HEK293 (cell line): ENCODE results near the gene VIPR2.

Source experiments
- CTCF ChIA-PET: fragments of 350-600 bp; formaldehyde crosslinking; extraction: SDS; loops from one replicate; lab custom pipeline; 2021; ENCODE audit warnings: antibody characterized with exemption; lab: Yijun Ruan, JAX
- POLR2A ChIA-PET: fragments of 300-600 bp; formaldehyde crosslinking; extraction: SDS; loops from one replicate; lab custom pipeline; 2020; ENCODE audit warnings: antibody characterized with exemption, inconsistent platforms; lab: Yijun Ruan, JAX
- H3K27ac ChIP-seq: fragments of 200-500 bp; sonication (Bioruptor generic); 2 replicates; pipeline ENCODE4 v1.5.1; 2014; ENCODE audit warnings: low read depth, low read length, control low read depth, inconsistent platforms; ENCODE audit errors: extremely low read depth
- H3K36me3 ChIP-seq, 2 experiments: fragments of 200-500 bp in 1 of 2; sonication (Bioruptor generic) in 1 of 2; 1 replicate in 1 of 2; 2 replicates in 1 of 2; pipeline ENCODE4 v1.5.1; 2014 to 2017; ENCODE audit warnings: inconsistent platforms in 2 of 2, low read length in 2 of 2; ENCODE audit not compliant: control insufficient read depth in 2 of 2, insufficient read depth in 1 of 2
- H3K4me1 ChIP-seq: fragments of 200-500 bp; sonication (Bioruptor generic); 2 replicates; pipeline ENCODE4 v1.5.1; 2014; ENCODE audit warnings: mild to moderate bottlenecking, low read length, inconsistent platforms; ENCODE audit not compliant: control insufficient read depth, insufficient read depth
- H3K4me3 ChIP-seq: 2 replicates; pipeline ENCODE4 v1.5.1; 2011; ENCODE audit warnings: low read depth, mild to moderate bottlenecking, control low read depth, low read length, moderate library complexity
- H3K9me3 ChIP-seq: fragments of 200-500 bp; sonication (Bioruptor generic); 2 replicates; pipeline ENCODE4 v1.5.1; 2014; ENCODE audit warnings: low read depth, low read length, inconsistent platforms; ENCODE audit not compliant: control insufficient read depth, insufficient read depth
- GLIS2 ChIP-seq: fragments of 450-650 bp; formaldehyde crosslinking; IDR thresholded peaks from 2 replicates; pipeline ENCODE4 v1.5.1; 2016; ENCODE audit warnings: missing biosample characterization, missing genetic modification characterization
- IKZF3 ChIP-seq: fragments of 450-650 bp; IDR thresholded peaks from 2 replicates; pipeline ENCODE4 v1.5.0; 2018; ENCODE audit warnings: missing biosample characterization, mild to moderate bottlenecking, missing genetic modification characterization, moderate library complexity
- INSM2 ChIP-seq: fragments of 450-650 bp; formaldehyde crosslinking; IDR thresholded peaks from 2 replicates; pipeline ENCODE4 v1.5.1; 2016; ENCODE audit warnings: missing biosample characterization, missing genetic modification characterization
- REPIN1 ChIP-seq: fragments of 450-650 bp; formaldehyde crosslinking; IDR thresholded peaks from 2 replicates; pipeline ENCODE4 v1.5.1; 2017; ENCODE audit warnings: missing biosample characterization, missing genetic modification characterization, low read depth
- SP7 ChIP-seq: fragments of 450-650 bp; formaldehyde crosslinking; IDR thresholded peaks from 2 replicates; pipeline ENCODE4 v1.5.1; 2016; ENCODE audit warnings: missing biosample characterization, missing genetic modification characterization
- ZBTB11 ChIP-seq: fragments of 450-650 bp; formaldehyde crosslinking; conservative IDR thresholded peaks from 2 replicates; pipeline ENCODE4 v1.5.1; 2016; ENCODE audit warnings: low read depth, missing biosample characterization, missing genetic modification characterization
- ZBTB20 ChIP-seq: fragments of 450-650 bp; formaldehyde crosslinking; IDR thresholded peaks from 2 replicates; pipeline ENCODE4 v1.5.1; 2016; ENCODE audit warnings: missing biosample characterization, missing genetic modification characterization
- ZBTB49 ChIP-seq: fragments of 450-650 bp; formaldehyde crosslinking; IDR thresholded peaks from 2 replicates; pipeline ENCODE4 v1.5.1; 2016; ENCODE audit warnings: missing biosample characterization, missing genetic modification characterization, low read depth
- ZBTB6 ChIP-seq: fragments of 450-650 bp; formaldehyde crosslinking; IDR thresholded peaks from 2 replicates; pipeline ENCODE4 v1.5.1; 2017; ENCODE audit warnings: missing biosample characterization, missing genetic modification characterization
- ZFP3 ChIP-seq: fragments of 450-650 bp; formaldehyde crosslinking; IDR thresholded peaks from 2 replicates; pipeline ENCODE4 v1.5.1; 2016; ENCODE audit warnings: low read depth, missing biosample characterization, missing genetic modification characterization
- ZNF138 ChIP-seq: fragments of 450-650 bp; formaldehyde crosslinking; IDR thresholded peaks from 2 replicates; pipeline ENCODE4 v1.5.1; 2016; ENCODE audit warnings: missing biosample characterization, missing genetic modification characterization, borderline replicate concordance
- ZNF140 ChIP-seq: fragments of 450-650 bp; formaldehyde crosslinking; IDR thresholded peaks from 2 replicates; pipeline ENCODE4 v1.5.1; 2016; ENCODE audit warnings: missing biosample characterization, missing genetic modification characterization
- ZNF23 ChIP-seq: fragments of 450-650 bp; formaldehyde crosslinking; IDR thresholded peaks from 2 replicates; pipeline ENCODE4 v1.5.1; 2016; ENCODE audit warnings: missing biosample characterization, missing genetic modification characterization, borderline replicate concordance
- ZNF48 ChIP-seq: fragments of 450-650 bp; formaldehyde crosslinking; IDR thresholded peaks from 2 replicates; pipeline ENCODE4 v1.5.1; 2016; ENCODE audit warnings: missing biosample characterization, missing genetic modification characterization
- ZNF510 ChIP-seq: fragments of 450-650 bp; formaldehyde crosslinking; IDR thresholded peaks from 2 replicates; pipeline ENCODE4 v1.5.1; 2018; ENCODE audit warnings: mild to moderate bottlenecking, missing genetic modification characterization, missing biosample characterization; ENCODE audit not compliant: insufficient replicate concordance
- ZNF600 ChIP-seq: fragments of 450-650 bp; formaldehyde crosslinking; IDR thresholded peaks from 2 replicates; pipeline ENCODE4 v1.5.1; 2016; ENCODE audit warnings: missing biosample characterization, missing genetic modification characterization
- ZNF624 ChIP-seq: fragments of 450-650 bp; formaldehyde crosslinking; IDR thresholded peaks from 2 replicates; pipeline ENCODE4 v1.5.1; 2017; ENCODE audit warnings: missing biosample characterization, missing genetic modification characterization
- ZNF76 ChIP-seq: fragments of 450-650 bp; formaldehyde crosslinking; IDR thresholded peaks from 2 replicates; pipeline ENCODE4; 2016; ENCODE audit warnings: low read depth, missing biosample characterization, missing genetic modification characterization, borderline replicate concordance
- ZNF776 ChIP-seq: fragments of 450-650 bp; formaldehyde crosslinking; IDR thresholded peaks from 2 replicates; pipeline ENCODE4 v1.5.0; 2017; ENCODE audit warnings: missing biosample characterization, missing genetic modification characterization, borderline replicate concordance
- ZNF785 ChIP-seq: fragments of 450-650 bp; formaldehyde crosslinking; IDR thresholded peaks from 2 replicates; pipeline ENCODE4 v1.5.1; 2016; ENCODE audit warnings: missing biosample characterization, missing genetic modification characterization

The VIPR2 gene

GRCh38 chr7:159067576-159068487, 76.8 kb downstream of the VIPR2 start (continued):
- TF ChIP-seq ZNF624 (tag by site-specific recombination) (no peak), ZNF510 (tag by site-specific recombination) (no peak), ZNF138 (tag by site-specific recombination) (no peak)
- TF ChIP-seq, all 188 proteins: peak for 0

GRCh38 chr7:159066816-159067575, 77.7 kb downstream of the VIPR2 start:
- no peak for TF ChIP-seq ZBTB11 (tag by site-specific recombination)
- no peak for TF ChIP-seq REPIN1 (tag by site-specific recombination)
- TF ChIP-seq ZFP3 (tag by site-specific recombination), result no peak
- TF ChIP-seq ZNF48 (tag by site-specific recombination), result no peak
- no peak for TF ChIP-seq ZNF76
- no peak for TF ChIP-seq ZNF776 (tag by site-specific recombination)
- no peak for TF ChIP-seq ZBTB6 (tag by site-specific recombination)
- no peak for TF ChIP-seq ZNF23 (tag by site-specific recombination)
- TF ChIP-seq GLIS2 (tag by site-specific recombination), result no peak
- TF ChIP-seq ZNF140 (tag by site-specific recombination), result no peak
- TF ChIP-seq INSM2, result no peak
- TF ChIP-seq SP7 (tag by site-specific recombination), result no peak
- no peak for TF ChIP-seq ZBTB20 (tag by site-specific recombination)
- TF ChIP-seq ZNF600 (tag by site-specific recombination), result no peak
- TF ChIP-seq IKZF3, result no peak
- no peak for TF ChIP-seq ZNF785
- TF ChIP-seq ZBTB49 (tag by site-specific recombination), result no peak
- TF ChIP-seq, all 188 proteins: peak for 0
- no peaks in the 10 kb centered on the region for H3K9me3 ChIP-seq
- CTCF ChIA-PET, result no interaction called here
- H3K27ac ChIP-seq, result no peak overlapping the region
- no peaks in the 10 kb centered on the region for H3K36me3 ChIP-seq
- no peaks in the 10 kb centered on the region for H3K4me1 ChIP-seq
- no peak overlapping the region for H3K4me3 ChIP-seq
- POLR2A ChIA-PET, result no interaction called here
